ENCODE measurements around the gene HIVEP3. TPM values are rescaled to one million over a fixed set of nuclear protein-coding genes. Genes with fewer than 3 reads are reported as not detected.

HIVEP3 gene
- polyA plus RNA-seq, 1 of the 3 experiments (the other 2 are of a cell fraction): 6.4 TPM

- no peak overlapping the region for H3K9ac ChIP-seq
- no peaks in the 10 kb centered on the region; the same call in 1 of the 2 replicates for H4K20me1 ChIP-seq (ENCODE audit: insufficient read depth)
- H3K4me3 ChIP-seq (ENCODE audit: low read depth in 2 of 2, low read length in 1 of 2): no peak overlapping the region
- no peaks in the 10 kb centered on the region for H3K9me3 ChIP-seq
- CTCF ChIA-PET: interaction anchor here (1.1 to 2.0 kb wide), 4 partner anchors 15 to 101 kb away, joined by 3 to 6 read pairs (median 4); no protein-coding TSS in a partner anchor
- H3K9me2 ChIP-seq: no peaks in the 10 kb centered on the region
- POLR2A ChIA-PET: no interaction called here
- TF ChIP-seq ZBTB33 (IDR thresholded peaks at IDR 0.05; ENCODE audit: borderline replicate concordance, low read depth): no peak
- TF ChIP-seq, protein P1, sequence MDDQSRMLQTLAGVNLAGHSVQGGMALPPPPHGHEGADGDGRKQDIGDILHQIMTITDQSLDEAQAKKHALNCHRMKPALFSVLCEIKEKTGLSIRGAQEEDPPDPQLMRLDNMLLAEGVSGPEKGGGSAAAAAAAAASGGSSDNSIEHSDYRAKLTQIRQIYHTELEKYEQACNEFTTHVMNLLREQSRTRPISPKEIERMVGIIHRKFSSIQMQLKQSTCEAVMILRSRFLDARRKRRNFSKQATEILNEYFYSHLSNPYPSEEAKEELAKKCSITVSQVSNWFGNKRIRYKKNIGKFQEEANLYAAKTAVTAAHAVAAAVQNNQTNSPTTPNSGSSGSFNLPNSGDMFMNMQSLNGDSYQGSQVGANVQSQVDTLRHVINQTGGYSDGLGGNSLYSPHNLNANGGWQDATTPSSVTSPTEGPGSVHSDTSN (IDR thresholded peaks at IDR 0.05): no peak
- no peak for TF ChIP-seq JUND (IDR thresholded peaks at IDR 0.05)
- no peak for TF ChIP-seq GATA2 (CRISPR knock-in tag; IDR thresholded peaks at IDR 0.05)
- TF ChIP-seq EP300 (IDR thresholded peaks at IDR 0.05; ENCODE audit: borderline replicate concordance in 1 of 2, low read depth in 1 of 2, low read length in 1 of 2): no peak
- no peak for TF ChIP-seq RFX5 (IDR thresholded peaks at IDR 0.05; ENCODE audit: low read length)
- TF ChIP-seq TAF1 (IDR thresholded peaks at IDR 0.05; ENCODE audit: borderline replicate concordance, low read depth, low read length): no peak
- TF ChIP-seq CTCF (IDR thresholded peaks at IDR 0.05): no peak
- H2AFZ ChIP-seq (ENCODE audit: low read depth): no peak overlapping the region
- H3K4me2 ChIP-seq: no peak overlapping the region
- no peaks in the 10 kb centered on the region for H3K27me3 ChIP-seq (ENCODE audit: insufficient read depth)
- no peak for DNase-seq
- 68% methylated on average over 12 of the region's 12 CpGs for WGBS (ENCODE audit: low lambda C conversion rate)
- peaks cover 5% of the 10 kb centered on the region for H3F3A ChIP-seq (replicated peaks; ENCODE audit: insufficient read depth)
- H3K36me3 ChIP-seq (replicated peaks in 1 of 2; ENCODE audit: control insufficient read depth in 1 of 2, insufficient read depth in 2 of 2, low read length in 1 of 2): no peaks in the 10 kb centered on the region
- H3K27ac ChIP-seq (ENCODE audit: low read depth in 2 of 2, low read length in 1 of 2): no peak overlapping the region
- peaks cover 5 to 16% of the 10 kb centered on the region in 2 experiments; a peak in 2 of 4 replicates for H3K4me1 ChIP-seq (ENCODE audit: control insufficient read depth in 1 of 2, insufficient read depth in 2 of 2, low read depth in 1 of 2, low read length in 1 of 2)
- no peaks in the 10 kb centered on the region for H3K79me2 ChIP-seq (ENCODE audit: insufficient read depth)
These were observed 385.5 kb downstream of the HIVEP3 start for GRCh38 chr1:41533016-41533730.

- POLR2A ChIA-PET: no interaction called here
- TF ChIP-seq MXI1 (IDR thresholded peaks at IDR 0.05; ENCODE audit: low read depth, low read length) (no peak), YY1 (IDR thresholded peaks at IDR 0.05; ENCODE audit: low read depth) (no peak), RAD21 (IDR thresholded peaks at IDR 0.05; ENCODE audit: low read length) (no peak), IRF3 (IDR thresholded peaks at IDR 0.05; ENCODE audit: low read depth, low read length) (no peak), SMC3 (IDR thresholded peaks at IDR 0.05; ENCODE audit: low read depth, low read length) (no peak), NFIC (IDR thresholded peaks at IDR 0.05; ENCODE audit: borderline replicate concordance) (no peak)
These were observed 386.3 kb downstream of the HIVEP3 start for GRCh38 chr1:41532206-41532975.

More at GRCh38 chr1:41532206-41532975, 386.3 kb downstream of the HIVEP3 start:
- Histone ChIP-seq H3K79me2 (ENCODE audit: insufficient read depth) (no peaks in the 10 kb centered on the region), H3K4me3 (ENCODE audit: low read depth in 2 of 2, low read length in 1 of 2) (no peak overlapping the region), H3K9me2 (no peaks in the 10 kb centered on the region), H3K9ac (no peak overlapping the region), H2AFZ (ENCODE audit: low read depth) (no peak overlapping the region), H4K20me1 (ENCODE audit: insufficient read depth) (no peaks in the 10 kb centered on the region; the same call in 1 of the 2 replicates), H3K9me3 (no peaks in the 10 kb centered on the region), H3K4me2 (no peak overlapping the region), H3K36me3 (replicated peaks in 1 of 2; ENCODE audit: control insufficient read depth in 1 of 2, insufficient read depth in 2 of 2, low read length in 1 of 2) (no peaks in the 10 kb centered on the region), H3K27ac (ENCODE audit: low read depth in 2 of 2, low read length in 1 of 2) (no peak overlapping the region), H3K4me1 (ENCODE audit: control insufficient read depth in 1 of 2, insufficient read depth in 2 of 2, low read depth in 1 of 2, low read length in 1 of 2) (peaks cover 0 to 8% of the 10 kb centered on the region in 2 experiments; a peak in 2 of 4 replicates), H3K27me3 (ENCODE audit: insufficient read depth) (no peaks in the 10 kb centered on the region), H3F3A (replicated peaks; ENCODE audit: insufficient read depth) (no peaks in the 10 kb centered on the region)
- CTCF ChIA-PET: interaction anchor here (1.1 to 2.0 kb wide), 3 partner anchors 14 to 42 kb away, joined by 3 to 6 read pairs (median 5); no protein-coding TSS in a partner anchor
- WGBS (ENCODE audit: low lambda C conversion rate): 55% methylated on average over 8 of the region's 8 CpGs
- no peak for DNase-seq
